ENCODE results near the gene NPAS2. TPM values are rescaled to one million over a fixed set of nuclear protein-coding genes. Genes with fewer than 3 reads are reported as not detected.

The NPAS2 gene
- total and polyA plus RNA-seq, 2 donors (not counting 3 experiments of a cell fraction or from before 2014, with no cell fraction given) = 29.0 to 53.9 TPM

- Histone ChIP-seq H3K9me1 (replicated peaks; ENCODE audit: control insufficient read depth, extremely low read depth, insufficient read depth, low read length) (no peaks in the 10 kb centered on the region), H3K4me3 (replicated peaks in 1 of 3; ENCODE audit: insufficient read depth in 1 of 3, low read depth in 1 of 3, low read length in 3 of 3) (no peak overlapping the region), H3K79me2 (ENCODE audit: control insufficient read depth, insufficient read depth, low read length) (no peaks in the 10 kb centered on the region), H3K27ac (ENCODE audit: insufficient read depth, low read depth, low read length) (no peak overlapping the region), H3K9ac (replicated peaks; ENCODE audit: extremely low read depth, insufficient read depth, low read length) (no peak overlapping the region), H3K36me3 (ENCODE audit: control insufficient read depth in 2 of 2, extremely low read depth in 1 of 2, insufficient read depth in 2 of 2, low read length in 2 of 2) (no peaks in the 10 kb centered on the region), H2AFZ (ENCODE audit: low read depth, low read length) (no peak overlapping the region), H3K9me3 (replicated peaks; ENCODE audit: control insufficient read depth, insufficient read depth, low read length) (no peaks in the 10 kb centered on the region), H3K4me1 (ENCODE audit: control insufficient read depth, extremely low read depth, insufficient read depth, low read length) (no peaks in the 10 kb centered on the region), H3K4me2 (ENCODE audit: insufficient read depth, low read length) (no peak overlapping the region), H4K20me1 (replicated peaks; ENCODE audit: control insufficient read depth, extremely low read depth, insufficient read depth, low read length) (no peaks in the 10 kb centered on the region), H3K27me3 (ENCODE audit: control insufficient read depth in 2 of 2, insufficient read depth in 2 of 2, low read length in 2 of 2) (no peaks in the 10 kb centered on the region)
- no TSS peak for BruUV-seq (replicated peaks)
- DNase-seq (ENCODE audit: low read depth, low spot score) (no peak), FAIRE-seq (no peak)
- no peak for TF ChIP-seq POLR2AphosphoS5 (IDR thresholded peaks at IDR 0.05; ENCODE audit: insufficient read depth, low read depth, low read length)
- TF ChIP-seq CTCF (IDR thresholded peaks at IDR 0.05; ENCODE audit: extremely low read depth in 1 of 2, insufficient read depth in 1 of 2, low read depth in 1 of 2, low read length in 2 of 2) = no peak
- no peak for TF ChIP-seq GATA2 (IDR thresholded peaks at IDR 0.05; ENCODE audit: insufficient read depth, insufficient read length, low read depth, low read length)
- no peak for TF ChIP-seq FOS (IDR thresholded peaks at IDR 0.05; ENCODE audit: borderline replicate concordance, insufficient read depth, low read length)
- TF ChIP-seq MYC (IDR thresholded peaks at IDR 0.05; ENCODE audit: low read depth, low read length) = no peak
- TF ChIP-seq EZH2 (IDR thresholded peaks at IDR 0.05; ENCODE audit: borderline replicate concordance, low read depth, low read length, severe bottlenecking) = no peak
- no peak for TF ChIP-seq JUN (IDR thresholded peaks at IDR 0.05; ENCODE audit: borderline replicate concordance, insufficient read depth, insufficient read length, low read depth)
- no peak for TF ChIP-seq MAX (IDR thresholded peaks at IDR 0.05; ENCODE audit: insufficient read depth, insufficient read length)
- no peak for TF ChIP-seq POLR2A (IDR thresholded peaks at IDR 0.05; ENCODE audit: low read depth, low read length)
- intact Hi-C loops (cut with micrococcal nuclease) (no loop called here), dilution Hi-C loops (cut with MboI; ENCODE audit: extremely low pct_ligation_motif_present, low sequenced_read_pairs) (no loop called here)
- CTCF ChIA-PET = interaction anchor here (1.4 kb wide), 1 partner anchor 16 kb away, joined by 6 read pairs; no protein-coding TSS in a partner anchor
- POLR2A ChIA-PET = interaction anchor here (0.6 kb wide), 1 partner anchor 22 kb away, joined by 5 read pairs; no protein-coding TSS in a partner anchor
Measured at GRCh38 chr2:100796499-100797100, 23.3 kb upstream of the NPAS2 start.
